A204.1 (cell line): ENCODE measurements around the gene HDHD2.

ENCODE experiments used
- FAIRE-seq: peaks from 2 replicates; lab custom pipeline; 2012; peaks lifted over from hg19 to GRCh38; lab: Jason Lieb, UNC

The HDHD2 gene

DNA sequence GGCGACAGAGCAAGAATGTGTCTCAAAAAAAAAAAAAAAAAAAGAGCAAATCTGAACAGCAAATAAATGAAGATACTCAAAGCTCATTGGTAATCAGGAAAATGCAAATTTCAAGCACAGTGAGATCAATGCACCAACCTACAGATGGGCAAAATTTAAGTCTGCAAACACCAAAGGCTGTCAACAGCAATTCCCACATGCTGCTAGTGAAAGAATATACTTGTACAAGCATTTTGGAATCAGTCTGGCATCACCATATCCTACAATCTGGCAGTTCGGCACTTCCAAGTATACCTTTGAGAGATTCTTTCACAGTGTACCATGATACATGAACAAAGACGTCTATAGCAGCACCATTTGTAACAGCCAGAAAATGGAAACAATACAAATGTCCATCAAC, 4.1 kb downstream of the HDHD2 start:
- FAIRE-seq, result no peak

DNA sequence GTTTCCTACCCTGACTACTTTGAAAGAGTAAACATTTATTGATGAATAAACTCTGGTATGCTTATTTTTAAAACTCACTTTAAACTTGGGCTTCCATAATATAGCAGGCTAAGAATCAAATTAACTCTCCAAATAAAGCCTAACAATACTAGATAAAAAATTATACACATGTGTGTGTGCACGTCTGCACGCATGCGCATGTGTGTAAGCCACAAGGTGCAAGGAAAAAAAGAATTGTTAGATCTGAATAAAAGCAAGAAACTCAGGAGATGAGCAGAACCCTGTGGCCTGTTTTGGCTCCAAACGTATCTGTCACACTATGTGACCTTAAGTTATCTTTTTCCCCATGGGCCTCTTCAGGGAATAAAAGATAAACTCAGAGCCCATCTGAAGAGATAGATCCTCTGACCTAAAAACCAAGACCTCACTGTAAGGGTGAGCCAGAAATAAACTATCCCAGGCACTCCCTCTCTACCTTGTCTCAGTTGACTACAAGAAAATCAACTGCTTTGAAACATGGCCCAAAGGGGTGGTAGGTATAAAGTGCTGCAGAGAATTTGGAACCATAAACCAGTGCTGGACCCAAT, 6.3 kb downstream of the HDHD2 start:
- FAIRE-seq, result no peak

DNA sequence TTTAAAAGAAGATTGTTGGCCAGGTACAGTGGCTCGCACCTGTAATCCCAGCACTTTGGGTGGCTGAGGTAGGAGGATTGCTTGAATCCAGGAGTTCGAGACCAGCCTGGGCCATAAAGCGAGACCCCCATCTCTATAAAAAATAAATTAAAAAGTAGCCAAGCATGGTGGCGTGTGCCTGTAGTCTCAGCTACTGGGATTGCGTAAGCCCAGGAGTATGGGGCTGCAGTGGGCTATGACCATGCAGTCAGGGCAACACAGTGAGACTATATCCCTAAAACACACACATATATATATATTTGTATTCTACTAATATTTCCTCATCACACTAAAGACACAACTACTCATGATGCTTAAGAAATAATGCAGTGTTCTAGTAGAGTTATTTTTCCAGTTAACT, 7.1 kb downstream of the HDHD2 start:
- no peak for FAIRE-seq

DNA sequence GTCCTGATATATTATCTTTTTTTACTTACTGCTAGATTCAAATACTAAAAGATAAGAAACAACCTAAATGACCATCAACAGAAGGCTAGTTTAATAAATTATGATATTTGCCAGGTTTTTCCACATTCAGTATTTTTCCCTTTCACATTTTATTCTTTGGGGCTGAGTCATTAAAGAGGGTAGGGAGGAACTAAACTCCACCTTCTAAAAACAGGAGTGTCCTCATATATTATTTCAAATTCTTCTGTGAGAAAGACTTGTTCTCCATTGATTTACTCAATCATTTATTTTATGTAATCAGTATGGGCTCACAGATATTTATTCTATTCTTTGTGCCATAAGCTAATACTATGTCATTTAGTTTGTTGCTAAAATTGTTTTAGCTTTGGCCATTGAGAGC, 9.0 kb downstream of the HDHD2 start:
- FAIRE-seq, result no peak

DNA sequence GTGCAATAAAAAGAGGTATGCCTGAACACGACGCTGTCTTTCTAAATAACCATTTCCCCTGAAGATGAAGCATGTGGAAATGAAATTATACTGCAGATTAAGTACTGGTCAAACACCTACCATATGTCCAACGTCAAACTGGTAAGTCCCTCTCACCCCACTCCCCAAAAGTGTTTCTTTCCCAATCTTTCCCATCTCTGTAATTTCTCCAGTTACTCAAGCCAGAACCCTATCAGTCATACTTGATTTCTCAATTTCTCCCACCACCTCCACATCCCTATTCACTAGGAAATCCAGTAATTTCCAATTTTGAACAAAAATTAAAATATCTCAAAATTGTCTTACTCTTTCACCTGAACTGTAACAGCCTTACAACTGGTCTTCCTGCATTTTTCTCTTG, 29.2 kb downstream of the HDHD2 start:
- FAIRE-seq, result no peak

DNA sequence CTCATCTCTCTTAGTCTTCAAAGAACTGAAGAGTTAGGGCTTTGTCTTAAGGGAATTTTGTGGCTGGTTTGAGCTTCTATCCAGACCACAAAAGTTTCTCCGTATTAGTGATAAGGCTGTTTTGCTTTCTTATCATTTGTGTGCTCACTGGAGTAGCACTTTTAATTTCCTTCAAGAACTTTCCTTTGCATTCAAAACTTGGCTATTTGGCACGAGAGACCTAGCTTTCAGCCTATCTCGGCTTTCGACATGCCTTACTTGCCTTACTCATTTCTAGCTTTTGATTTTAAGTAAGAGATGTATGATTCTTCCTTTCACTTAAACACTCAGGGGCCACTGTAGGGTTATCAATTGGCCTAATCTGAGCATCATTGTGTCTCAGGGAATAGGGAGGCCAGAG, 29.9 kb downstream of the HDHD2 start:
- FAIRE-seq, result no peak

DNA sequence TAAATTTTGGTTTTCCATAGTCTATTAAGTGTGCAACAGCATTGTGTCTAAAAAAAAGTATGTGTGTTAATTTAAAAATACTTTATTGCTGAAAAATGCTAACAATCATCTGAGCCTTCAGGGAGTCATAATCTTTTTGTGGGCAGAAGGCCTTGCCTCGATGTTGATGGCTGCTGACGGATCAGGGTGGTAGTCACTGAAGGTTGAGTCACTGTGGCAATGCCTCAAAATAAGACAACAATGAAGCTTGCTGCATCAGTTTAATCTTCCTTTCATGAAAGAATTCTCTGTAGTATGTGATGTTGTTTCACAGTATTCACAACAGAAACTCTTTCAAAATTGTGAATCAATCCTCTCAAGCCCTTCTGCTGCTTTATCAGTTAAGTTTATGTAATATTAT, 31.3 kb downstream of the HDHD2 start:
- no peak for FAIRE-seq

DNA sequence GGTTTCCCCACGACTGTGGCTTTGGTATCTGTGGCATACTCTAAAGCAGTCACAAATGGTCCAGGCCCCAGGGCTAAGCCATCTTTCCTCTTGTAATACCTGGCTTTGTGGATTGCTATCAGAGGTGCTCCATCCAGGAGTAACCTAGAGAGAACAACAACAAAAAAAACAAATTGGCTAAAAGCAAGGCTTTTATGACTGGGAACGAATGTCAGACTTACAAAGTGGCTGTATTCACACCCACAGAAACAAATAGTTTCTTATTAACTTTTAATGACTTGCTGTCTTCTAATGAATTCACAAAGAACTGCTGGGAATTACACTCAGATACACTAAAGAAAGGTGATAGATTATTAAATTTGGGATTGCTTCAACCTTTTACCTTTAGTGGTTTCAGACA, 35.1 kb downstream of the HDHD2 start:
- no peak for FAIRE-seq

DNA sequence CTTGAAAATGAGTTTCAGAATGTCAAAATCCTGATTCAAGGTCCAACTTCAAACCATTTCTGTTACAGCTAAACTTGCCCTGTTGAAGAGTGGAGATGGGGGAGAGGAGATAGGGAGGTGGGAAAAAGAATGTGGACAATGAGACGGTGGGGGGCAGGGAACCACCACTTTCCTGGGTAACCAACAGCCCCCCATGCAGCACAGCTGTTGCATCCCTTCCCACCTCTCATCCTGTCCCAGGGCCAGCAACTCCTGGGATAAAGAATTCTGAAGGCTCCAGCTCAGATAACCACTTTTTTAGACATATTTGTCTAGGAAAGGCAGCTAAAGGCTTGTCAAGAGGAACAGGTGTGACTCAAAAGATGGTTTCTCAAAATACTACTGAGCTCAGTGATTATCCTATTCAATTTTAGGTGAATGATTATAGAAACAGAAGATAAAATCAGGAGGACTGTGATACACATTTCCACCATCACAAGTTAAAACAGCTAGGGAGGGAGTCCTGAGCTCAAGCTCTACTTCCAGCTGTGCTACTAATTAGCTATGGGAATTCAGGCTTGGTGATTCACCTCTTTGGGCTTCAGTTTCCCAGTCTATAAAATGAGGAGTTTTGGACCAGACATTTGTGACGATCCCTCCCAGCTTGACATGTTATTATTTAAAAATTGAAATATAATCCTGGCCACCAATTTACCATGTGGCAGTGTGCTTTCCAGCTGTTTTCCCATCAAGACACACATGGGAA, 36.3 kb downstream of the HDHD2 start:
- no peak for FAIRE-seq

DNA sequence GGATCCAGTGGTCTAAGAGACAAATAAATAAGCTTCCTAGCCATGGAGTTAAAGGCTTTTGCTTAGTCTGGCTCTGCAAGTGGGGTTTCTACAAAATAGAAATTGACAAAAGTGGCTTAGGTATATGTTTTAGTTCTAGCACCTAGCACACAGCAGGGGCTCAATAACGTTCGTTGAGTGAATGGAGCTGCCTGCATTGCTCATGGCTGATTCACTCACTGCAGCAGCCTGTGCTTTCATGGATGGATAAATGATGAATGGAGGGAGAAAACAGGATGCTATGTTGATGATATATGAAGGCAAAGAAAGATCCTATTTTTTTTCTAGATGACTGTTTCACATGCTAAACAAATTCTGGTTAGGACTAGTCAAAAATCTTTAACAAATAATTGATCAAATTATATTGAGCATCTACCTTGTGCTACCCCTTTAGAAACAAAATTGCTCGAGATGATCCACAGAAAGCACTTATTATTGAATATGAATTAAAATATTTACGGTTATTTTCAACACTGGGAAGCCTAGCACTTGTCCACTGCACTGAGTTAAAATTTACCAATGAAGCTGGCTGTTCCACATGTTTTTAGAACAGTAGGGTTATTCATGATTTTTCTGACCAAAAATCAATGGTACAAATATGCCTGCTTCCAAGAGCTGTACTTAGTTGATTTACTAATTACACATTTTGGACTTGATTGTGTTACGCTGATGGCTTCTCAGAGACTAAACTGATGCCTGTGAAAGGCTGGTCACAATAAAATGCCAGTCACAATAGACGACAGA, 39.6 kb downstream of the HDHD2 start:
- no peak for FAIRE-seq

DNA sequence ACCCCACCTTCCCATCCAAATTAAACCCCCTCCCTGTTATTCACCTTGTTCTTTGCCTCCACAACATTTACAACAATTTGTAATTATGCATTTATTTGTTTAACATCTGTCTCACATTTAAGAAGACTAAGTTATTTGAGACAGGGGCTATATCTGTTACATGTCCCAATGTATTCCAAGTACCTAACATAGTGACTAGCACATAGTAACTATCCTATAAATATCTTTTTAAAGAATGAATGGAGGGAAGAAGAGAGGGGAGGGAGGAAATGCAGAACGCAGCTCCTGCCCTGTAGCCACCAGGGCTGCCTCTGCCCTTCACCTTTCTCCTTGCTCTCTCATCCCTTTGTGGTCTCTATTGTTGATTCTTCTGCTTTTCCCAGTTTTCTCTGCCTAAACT, 40.6 kb downstream of the HDHD2 start:
- FAIRE-seq, result no peak

DNA sequence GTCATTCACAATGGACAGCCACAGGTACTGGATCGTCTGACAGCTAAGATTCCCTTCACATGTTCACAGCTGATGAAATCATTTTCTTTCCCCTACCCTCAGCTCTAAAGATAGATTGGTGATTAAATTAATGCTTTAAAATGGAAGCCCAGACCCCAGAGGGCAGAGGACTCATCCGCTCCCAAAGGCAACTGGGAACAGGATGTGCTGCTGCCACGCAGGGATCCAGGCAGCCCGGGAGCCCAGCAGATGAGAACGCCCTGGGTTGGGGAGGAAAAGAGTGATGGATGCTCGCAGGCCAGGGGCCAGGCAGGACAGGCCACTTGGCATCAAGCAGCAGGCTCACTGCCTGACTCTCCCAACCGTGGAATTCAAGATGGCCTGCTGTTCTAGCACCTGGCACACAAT, 41.3 kb downstream of the HDHD2 start:
- FAIRE-seq, result no peak

DNA sequence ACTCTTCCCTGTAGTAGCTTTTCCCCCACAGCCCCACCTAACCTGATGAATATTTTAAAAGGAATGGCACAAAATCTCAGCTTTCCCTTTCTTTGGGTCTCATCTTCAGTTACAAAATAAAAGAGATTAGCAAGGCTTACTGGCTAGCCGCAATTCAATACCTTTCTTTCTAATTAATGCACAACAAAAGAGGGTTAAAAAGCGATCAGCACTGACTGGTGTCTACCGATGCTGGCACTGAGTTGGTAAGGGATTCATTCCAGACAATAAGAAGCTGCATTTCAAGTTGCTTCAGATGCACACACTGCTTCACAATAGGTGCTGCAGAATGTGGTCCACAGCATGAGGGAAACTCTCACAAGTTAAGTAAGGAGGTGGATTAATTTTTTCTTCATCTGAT, 41.9 kb downstream of the HDHD2 start:
- FAIRE-seq, result no peak

DNA sequence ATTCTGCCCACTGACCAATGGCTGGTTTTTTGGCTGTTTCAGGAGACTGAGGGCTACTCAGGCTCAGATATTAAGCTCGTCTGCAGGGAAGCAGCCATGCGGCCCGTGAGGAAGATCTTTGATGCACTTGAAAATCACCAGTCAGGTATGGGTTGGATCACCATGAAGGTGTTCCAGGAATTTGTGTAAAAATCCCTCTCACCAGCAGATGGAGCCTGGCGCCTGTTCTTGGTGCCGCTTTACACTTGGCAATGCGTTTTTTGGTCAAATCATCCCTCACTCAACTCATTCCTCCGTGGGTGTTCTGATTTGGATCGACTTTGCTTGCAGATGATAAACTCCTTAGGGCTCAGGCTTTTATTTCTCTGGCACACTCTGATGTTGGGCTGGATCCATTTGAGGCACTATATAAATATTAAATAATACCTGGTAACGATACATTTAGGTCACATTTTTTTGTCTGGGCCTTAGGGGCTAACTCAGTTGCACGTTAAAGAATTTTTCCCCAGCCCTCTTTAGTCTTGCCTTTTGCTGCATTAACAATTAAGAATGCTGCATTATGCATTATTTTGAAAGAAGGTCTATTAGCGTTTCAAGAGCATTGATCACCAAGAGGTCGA, 50.0 kb downstream of the HDHD2 start:
- no peak for FAIRE-seq

DNA sequence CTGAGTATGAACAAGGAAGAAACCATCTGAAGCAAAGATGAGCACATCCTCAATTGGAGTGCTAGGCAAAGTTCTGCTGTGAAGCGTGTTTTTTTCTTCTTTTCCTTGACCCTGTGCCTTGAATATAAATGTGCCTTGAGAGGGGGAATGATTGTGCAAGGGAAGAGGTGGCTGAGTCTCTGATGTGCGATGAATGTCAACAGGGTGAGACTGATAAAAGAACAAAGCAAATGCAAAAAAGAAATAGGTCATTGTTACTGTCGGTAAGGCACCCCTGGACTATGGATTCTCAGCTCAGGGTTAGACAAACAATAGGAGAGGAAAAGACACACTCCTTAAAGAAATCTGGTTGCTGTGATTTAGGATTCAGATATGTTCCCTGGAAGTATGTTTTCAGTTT, 54.5 kb downstream of the HDHD2 start:
- FAIRE-seq, result no peak

DNA sequence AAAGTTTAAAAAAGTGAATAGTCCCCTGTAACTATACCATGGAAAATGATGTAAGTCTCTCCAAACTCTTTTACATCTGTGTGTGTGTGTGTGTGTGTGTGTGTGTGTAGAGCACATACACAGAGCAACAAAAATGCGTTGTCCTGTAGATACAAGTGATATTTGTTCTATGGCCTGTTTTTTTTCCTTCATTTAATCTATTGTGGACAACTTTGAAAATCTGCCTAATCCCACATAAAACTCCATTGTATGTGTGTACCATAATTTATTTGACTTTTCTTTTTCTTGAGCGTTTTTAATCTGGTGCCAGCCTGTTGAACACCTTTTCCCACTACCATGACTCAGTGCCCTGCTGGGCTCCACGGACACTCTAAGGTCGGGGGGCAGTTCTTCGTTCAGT, 62.6 kb downstream of the HDHD2 start:
- FAIRE-seq, result no peak

DNA sequence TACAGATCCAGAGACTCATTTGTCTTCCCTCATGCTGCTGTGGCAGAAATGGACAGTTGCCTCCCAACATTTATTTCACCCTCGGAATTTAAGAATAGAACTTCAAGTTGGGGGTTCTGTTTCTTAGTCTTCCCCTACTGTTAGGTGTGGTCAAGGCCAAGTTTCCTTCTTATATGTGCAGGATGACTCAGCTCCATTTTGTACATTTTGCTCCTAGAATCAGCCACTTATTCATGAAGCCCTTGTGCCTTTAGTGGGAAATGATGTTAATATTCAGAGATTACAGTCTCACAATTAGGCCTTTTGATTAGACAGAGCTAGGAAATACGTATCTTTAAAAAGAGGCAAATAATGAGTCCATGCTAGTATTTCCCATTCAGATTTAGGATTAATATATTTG, 68.7 kb downstream of the HDHD2 start:
- FAIRE-seq, result no peak

DNA sequence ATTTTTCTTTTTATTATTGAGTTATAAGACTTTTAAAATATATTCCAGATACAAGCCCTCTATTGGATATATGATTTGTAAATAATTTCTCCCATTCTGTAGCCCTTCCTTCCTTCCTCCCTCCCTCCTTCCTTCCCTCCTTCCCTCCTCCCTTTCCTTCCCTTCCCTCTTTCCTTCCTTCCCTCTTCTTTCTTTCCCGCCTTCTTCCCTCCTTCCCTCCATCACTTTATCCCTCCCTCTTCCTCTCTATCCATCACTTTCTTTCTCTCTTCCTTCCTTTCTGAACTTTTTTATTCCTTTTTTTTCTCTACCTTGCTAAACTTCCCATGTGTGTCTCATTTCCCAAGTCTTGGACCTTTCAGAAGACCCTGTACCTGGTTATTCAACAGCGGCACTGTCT, 69.4 kb downstream of the HDHD2 start:
- FAIRE-seq, result no peak

DNA sequence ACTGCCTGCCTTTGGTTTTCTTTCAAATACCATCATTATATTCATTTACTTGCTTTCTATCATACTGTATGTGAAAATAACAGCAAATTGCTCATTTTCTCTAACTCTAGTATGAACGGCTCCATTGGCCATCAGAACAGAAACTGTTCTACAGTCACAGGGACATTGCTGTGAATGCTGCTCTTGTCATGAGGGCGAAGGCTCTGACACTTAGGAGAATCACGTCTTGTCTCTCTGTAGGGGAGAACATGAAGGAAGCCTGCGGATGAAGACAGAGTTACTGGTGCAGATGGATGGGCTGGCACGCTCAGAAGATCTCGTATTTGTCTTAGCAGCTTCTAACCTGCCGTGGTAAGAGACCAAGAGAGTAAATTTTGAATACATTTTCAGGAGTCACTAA, 73.2 kb downstream of the HDHD2 start:
- no peak for FAIRE-seq

DNA sequence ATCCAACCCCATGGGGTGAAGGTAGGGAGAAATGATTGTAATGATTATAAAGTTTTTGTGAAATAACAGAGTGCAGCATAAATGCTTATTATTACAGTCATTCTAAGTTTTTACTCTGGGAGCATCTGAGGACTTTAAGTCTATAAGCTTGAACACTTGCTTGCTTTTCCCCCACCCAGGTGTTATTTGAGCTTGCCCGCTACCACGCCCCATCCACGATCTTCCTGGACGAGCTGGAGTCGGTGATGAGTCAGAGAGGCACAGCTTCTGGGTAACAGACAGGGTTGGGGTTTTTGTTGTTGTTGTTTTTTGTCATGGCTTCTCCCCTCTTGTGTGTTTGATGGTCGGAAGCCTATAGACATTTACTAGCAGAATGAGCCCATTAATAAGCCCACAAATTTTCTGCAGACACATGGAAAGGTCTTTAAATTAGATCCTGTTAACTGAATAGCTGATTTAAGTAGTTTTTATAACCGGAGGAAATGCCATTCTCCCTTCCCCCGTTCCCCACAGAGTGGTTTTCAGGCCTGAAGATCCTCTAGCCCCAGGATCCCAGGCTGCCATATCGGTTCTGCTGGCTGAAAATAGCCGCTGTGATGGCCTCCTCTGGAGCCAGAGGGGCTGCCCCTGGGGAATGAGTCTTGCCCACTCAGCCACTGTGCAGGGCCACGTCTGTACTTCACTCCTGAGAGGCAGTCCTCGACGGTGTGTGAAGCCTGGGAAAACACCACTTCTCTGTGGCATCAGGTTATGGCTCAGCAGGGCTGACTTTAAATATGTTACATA, 75.0 kb downstream of the HDHD2 start:
- no peak for FAIRE-seq

DNA sequence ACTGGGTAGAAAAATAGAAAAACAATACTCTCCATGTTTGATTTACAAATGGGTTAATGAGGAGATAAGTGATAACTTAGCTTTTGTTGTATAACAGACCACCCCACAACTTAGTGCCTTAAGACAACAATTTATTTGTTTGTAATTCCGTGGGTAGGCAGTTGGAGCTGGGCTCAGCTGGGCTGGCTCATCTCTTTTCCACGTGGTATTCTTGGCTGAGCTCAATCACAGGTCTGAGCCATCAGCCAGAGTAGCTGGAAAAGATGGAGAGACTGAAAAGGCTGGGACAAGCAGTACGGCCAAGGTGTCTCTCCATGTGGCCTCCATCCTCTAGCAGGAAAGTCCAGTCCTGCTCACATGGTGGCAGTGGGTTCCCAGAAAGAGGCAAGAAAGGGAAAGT, 82.7 kb downstream of the HDHD2 start:
- FAIRE-seq, result no peak

DNA sequence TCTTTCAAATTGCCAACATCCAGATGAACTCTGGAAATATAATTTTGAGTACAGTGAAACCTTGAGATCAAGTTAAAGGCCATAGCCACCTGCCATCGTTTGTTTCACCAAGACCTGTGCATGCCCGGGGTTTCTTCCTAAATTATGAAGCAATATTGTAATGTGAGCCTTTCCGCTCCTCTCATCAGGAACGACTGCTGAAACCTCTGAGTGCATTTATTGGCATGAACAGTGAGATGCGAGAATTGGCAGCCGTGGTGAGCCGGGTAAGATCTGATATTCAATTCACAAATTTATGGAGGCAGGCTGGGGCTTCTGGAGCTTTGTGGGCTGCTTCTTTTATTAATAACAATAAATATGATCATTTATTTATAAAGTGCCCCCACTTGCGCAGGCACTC, 87.2 kb downstream of the HDHD2 start:
- FAIRE-seq, result no peak
